GM12875 (cell line): ENCODE results near the gene CAPN13.

Experiments used
- H3K4me3 ChIP-seq: one replicate; pipeline ENCODE4 v1.5.1; 2011; ENCODE audit warnings: low read depth, low read length, control low read depth
- CTCF ChIP-seq: IDR thresholded peaks from 2 replicates; pipeline ENCODE4 v1.5.1; 2011; ENCODE audit warnings: low read depth, mild to moderate bottlenecking, control low read depth, inconsistent platforms, low read length, moderate library complexity, borderline replicate concordance; ENCODE audit not compliant: insufficient read depth

CAPN13 gene

GRCh38 chr2:30765191-30765590 is 42.1 kb downstream of the CAPN13 start:
- no peak overlapping the region for H3K4me3 ChIP-seq
- TF ChIP-seq CTCF = no peak

- TF ChIP-seq CTCF = no peak
- H3K4me3 ChIP-seq = no peak overlapping the region
Measured at GRCh38 chr2:30764021-30764800, 43.0 kb downstream of the CAPN13 start.

- no peak overlapping the region for H3K4me3 ChIP-seq
- no peak for TF ChIP-seq CTCF
Measured at GRCh38 chr2:30763151-30763660, 44.0 kb downstream of the CAPN13 start.

GRCh38 chr2:30761226-30761625 is 46.0 kb downstream of the CAPN13 start:
- H3K4me3 ChIP-seq = no peak overlapping the region
- no peak for TF ChIP-seq CTCF

- H3K4me3 ChIP-seq = no peak overlapping the region
- TF ChIP-seq CTCF = no peak
Measured at GRCh38 chr2:30759481-30759880, 47.8 kb downstream of the CAPN13 start.

GRCh38 chr2:30758191-30758651 is 49.0 kb downstream of the CAPN13 start:
- H3K4me3 ChIP-seq = no peak overlapping the region
- no peak for TF ChIP-seq CTCF

- no peak overlapping the region for H3K4me3 ChIP-seq
- no peak for TF ChIP-seq CTCF
Measured at GRCh38 chr2:30757749-30758148, 49.5 kb downstream of the CAPN13 start.
